K562 (cell line): ENCODE results near the gene WT1. TPM values are rescaled to one million over a fixed set of nuclear protein-coding genes. Genes with fewer than 3 reads are reported as not detected.

Experiments used
- ATAC-seq: fragments of 200-7000 bp; cut with Tn5 transposase; 3 replicates; pipeline ENCODE4 v1.9.1; 2020; ENCODE audit warnings: moderate library complexity
- BruUV-seq: library from RNA; stranded (reverse); fragments of 400-500 nt; replicated peaks from 2 replicates; lab custom pipeline; 2021; lab: Mats Ljungman, UMichigan
- CTCF ChIA-PET: fragments of 300-600 bp; formaldehyde crosslinking; extraction: SDS; loops from one replicate; lab custom pipeline; 2021; ENCODE audit warnings: low intra/inter-chr PET ratio; lab: Yijun Ruan, JAX
- POLR2A ChIA-PET: fragments of 300-600, 350-650 bp; sonication (Branson Sonifier 250); formaldehyde crosslinking; extraction: SDS; loops from one replicate; lab custom pipeline; 2021; ENCODE audit warnings: antibody characterized with exemption, inconsistent platforms; lab: Yijun Ruan, JAX
- DNase-seq, 4 experiments: peaks; one replicate each; pipeline versions ENCODE4 v3.0.0 to v3.0.0-alpha.2; 2011 to 2018; ENCODE audit warnings: low spot score in 3 of 4, mixed read lengths in 3 of 4; ENCODE audit errors: extremely low read depth in 1 of 4
- FAIRE-seq: peaks from 2 replicates; lab custom pipeline; 2011; peaks lifted over from hg19 to GRCh38; lab: Jason Lieb, UNC
- H2AFZ ChIP-seq: 2 replicates; pipeline ENCODE4 v1.6.0; 2011; ENCODE audit warnings: low read depth, low read length, control low read depth, inconsistent platforms
- H3K27ac ChIP-seq: fragments of 200-600 bp; 3 replicates; pipeline ENCODE4 v1.8.0; 2011; ENCODE audit warnings: low read depth, mild to moderate bottlenecking, control low read depth, inconsistent platforms, low read length, moderate library complexity, mixed read lengths; ENCODE audit errors: extremely low read depth
- H3K27me3 ChIP-seq, 2 experiments: fragments of 300-600 bp in 1 of 2; 2 replicates in 1 of 2; 3 replicates in 1 of 2; pipeline versions ENCODE4 v1.6.0 to v1.8.0; 2011; ENCODE audit warnings: inconsistent platforms in 2 of 2, low read length in 2 of 2, mild to moderate bottlenecking in 1 of 2, mixed read lengths in 1 of 2, moderate library complexity in 1 of 2; ENCODE audit not compliant: control insufficient read depth in 2 of 2, insufficient read depth in 2 of 2
- H3K36me3 ChIP-seq: fragments of 300-600 bp; 3 replicates; pipeline ENCODE4 v1.8.0; 2011; ENCODE audit warnings: mild to moderate bottlenecking, low read length, inconsistent platforms; ENCODE audit not compliant: control insufficient read depth, insufficient read depth
- H3K4me1 ChIP-seq, 2 experiments: fragments of 200-600 bp in 1 of 2; replicated peaks in 1 of 2; 2 replicates in 1 of 2; 3 replicates in 1 of 2; pipeline versions ENCODE4 v1.5.1 to v1.8.0; 2011; ENCODE audit warnings: inconsistent platforms in 2 of 2, low read length in 2 of 2, mild to moderate bottlenecking in 1 of 2, mixed read lengths in 1 of 2, moderate library complexity in 1 of 2; ENCODE audit not compliant: control insufficient read depth in 2 of 2, insufficient read depth in 2 of 2
- H3K4me2 ChIP-seq: 2 replicates; pipeline ENCODE4 v1.6.1; 2011; ENCODE audit warnings: low read length, control low read depth, inconsistent platforms, mixed read lengths; ENCODE audit not compliant: insufficient read depth
- H3K4me3 ChIP-seq: fragments of 200-600 bp; sonication (generic), shearing (Covaris generic); 2 replicates; pipeline ENCODE4 v1.5.1; 2016; ENCODE audit warnings: control low read depth, inconsistent platforms
- H3K79me2 ChIP-seq: fragments of 200-600 bp; 3 replicates; pipeline ENCODE4 v1.8.0; 2011; ENCODE audit warnings: low read length, inconsistent platforms; ENCODE audit not compliant: control insufficient read depth, insufficient read depth
- H3K9ac ChIP-seq, 2 experiments: 2 replicates each; pipeline versions ENCODE4 v1.6.0 to v1.6.1; 2011; ENCODE audit warnings: low read depth in 2 of 2, low read length in 2 of 2, control low read depth in 1 of 2, inconsistent platforms in 1 of 2, mild to moderate bottlenecking in 1 of 2, mixed read lengths in 1 of 2; ENCODE audit not compliant: insufficient read depth in 1 of 2
- H3K9me1 ChIP-seq: one replicate; pipeline ENCODE4 v1.6.0; 2011; ENCODE audit warnings: inconsistent platforms, mild to moderate bottlenecking, low read length, moderate library complexity; ENCODE audit not compliant: control insufficient read depth, insufficient read depth
- H3K9me3 ChIP-seq: replicated peaks from 2 replicates; pipeline ENCODE4 v1.5.1; 2011; ENCODE audit warnings: low read depth, low read length, inconsistent platforms; ENCODE audit not compliant: control insufficient read depth, insufficient read depth
- H4K20me1 ChIP-seq: replicated peaks from 2 replicates; pipeline ENCODE4 v1.6.1; 2011; ENCODE audit warnings: low read length, inconsistent platforms, mixed read lengths; ENCODE audit not compliant: control insufficient read depth, insufficient read depth
- HMGN3 ChIP-seq: IDR thresholded peaks from 2 replicates; pipeline ENCODE4 v1.6.1; 2011; ENCODE audit warnings: borderline replicate concordance, low read depth, mild to moderate bottlenecking, mixed read lengths, low read length; ENCODE audit not compliant: insufficient read length; ENCODE audit errors: extremely low read depth
- IFI16 ChIP-seq: fragments of 250-450 bp; sonication (Bioruptor Pico); IDR thresholded peaks from 2 replicates; pipeline ENCODE4 v2.1.2; 2022; ENCODE audit warnings: mild to moderate bottlenecking, inconsistent platforms
- MAFF ChIP-seq: IDR thresholded peaks from 2 replicates; pipeline ENCODE4 v1.6.1; 2012; ENCODE audit warnings: low read length, improper control_type of control experiment
- RBM22 ChIP-seq: fragments of 200-400 bp; formaldehyde crosslinking; IDR thresholded peaks from 2 replicates; pipeline ENCODE4 v1.6.1; 2018; ENCODE audit warnings: low read length, low read depth; ENCODE audit not compliant: poor library complexity, severe bottlenecking
- WGBS: fragments of 100-300 bp; shearing (Covaris generic); methylation state at CpG from one replicate; pipeline ENCODE4 v1.1.6; 2016; ENCODE audit warnings: low coverage, mixed read lengths; ENCODE audit not compliant: insufficient coverage; ENCODE audit errors: missing lambda C conversion rate; 5-methylcytosine and 5-hydroxymethylcytosine counted together
- in situ Hi-C: fragments of 300-500 bp; cut with MboI; formaldehyde crosslinking; loops from 4 replicates; pipeline ENCODE4 v1.15.0; 2018; ENCODE audit warnings: inconsistent platforms, mixed read lengths
- intact Hi-C: fragments of 100-400 bp; cut with micrococcal nuclease; formaldehyde crosslinking; loops from 2 replicates; pipeline ENCODE4 v1.14.2; 2022
- polyA plus RNA-seq, 8 experiments: library from polyadenylated mRNA; depleted of rRNA in 4 of 8; stranded (reverse) in 5 of 8; unstranded in 3 of 8; fragments of >200 nt; fragmentation: Nextera tagmentation in 2 of 8; fragmentation: Illumina TruSeq in 1 of 8; extraction: Ambion mirVana in 2 of 8; extraction: Trizol in 1 of 8; gene quantifications; 2 replicates each; pipeline versions ENCODE4 v1.2.1 to v1.2.3, GENCODE V29; 2011 to 2014; ENCODE audit warnings: inconsistent platforms in 1 of 8, missing spikeins in 1 of 8
- total RNA-seq, 7 experiments: library from RNA; depleted of rRNA in 6 of 7; stranded (reverse); fragments of >200 nt in 6 of 7; fragmentation: Illumina TruSeq in 2 of 7; extraction: Trizol in 2 of 7; gene quantifications; 2 replicates each; pipeline versions ENCODE4 v1.2.1 to v1.2.3, GENCODE V29; 2011 to 2021; ENCODE audit warnings: low replicate concordance in 1 of 7
- TF ChIP-seq, protein P1 (sequence below): fragments of 450-650 bp; formaldehyde crosslinking; IDR thresholded peaks from 2 replicates; pipeline ENCODE4 v1.4.0; 2022; ENCODE audit warnings: missing genetic modification characterization

Gene WT1
- total and polyA plus RNA-seq, 9 of the 15 experiments (the other 6 are each of a cell fraction or from before 2014, with no cell fraction given) = 7.1 to 33.8 (median 19.4) TPM

DNA sequence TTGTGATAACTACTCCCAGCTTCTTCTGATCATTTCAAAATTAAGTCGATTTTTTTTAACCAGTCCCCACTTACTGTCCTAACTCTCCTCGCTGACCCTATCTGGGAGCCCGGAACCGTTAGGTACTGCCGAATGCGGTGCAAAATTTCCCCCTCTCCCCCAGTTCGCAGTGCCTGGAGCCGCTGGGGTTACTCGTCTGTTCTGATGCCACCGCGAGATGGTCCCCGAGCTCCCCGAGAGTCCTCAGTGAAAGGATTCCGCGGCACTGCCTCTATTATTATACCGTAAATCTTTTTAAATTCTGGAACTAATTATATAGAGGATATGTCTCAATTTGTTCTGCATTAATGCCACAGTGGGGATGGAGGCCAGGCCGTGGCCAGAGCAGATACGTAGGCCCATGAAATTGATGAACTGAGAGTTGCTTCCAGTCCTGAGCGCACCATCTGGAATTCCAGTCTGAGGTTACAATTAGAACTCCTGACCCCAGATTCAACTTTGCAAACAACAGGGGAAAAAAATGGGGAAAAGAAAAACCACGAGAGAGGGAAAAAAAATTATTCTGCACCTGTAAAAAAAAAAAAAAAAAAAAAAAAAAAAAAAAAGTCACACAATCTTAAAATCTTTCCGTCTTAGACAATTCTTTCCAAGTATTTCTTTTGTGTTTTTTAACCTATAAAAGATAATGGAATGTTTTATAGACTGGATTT, 4.3 kb upstream of the WT1 start:
- intact Hi-C loops (no loop called here), in situ Hi-C loops (no loop called here)
- Histone ChIP-seq H4K20me1 (no peaks in the 10 kb centered on the region), H3K9ac (no peak overlapping the region), H3K4me1 (peaks cover 4 to 26% of the 10 kb centered on the region in 2 experiments; a peak in 4 of 5 replicates), H3K27ac (no peak overlapping the region), H3K9me1 (no peaks in the 10 kb centered on the region), H3K4me2 (no peak overlapping the region), H2AFZ (no peak overlapping the region), H3K79me2 (peaks cover 17% of the 10 kb centered on the region), H3K9me3 (0 out of 2 replicates have a peak, but pooled peaks cover 6% of the 10 kb centered on the region), H3K36me3 (peaks cover 11% of the 10 kb centered on the region; the same call in 2 of the 3 replicates)
- CTCF ChIA-PET = no interaction called here
- BruUV-seq = no TSS peak
- TF ChIP-seq, protein P1, sequence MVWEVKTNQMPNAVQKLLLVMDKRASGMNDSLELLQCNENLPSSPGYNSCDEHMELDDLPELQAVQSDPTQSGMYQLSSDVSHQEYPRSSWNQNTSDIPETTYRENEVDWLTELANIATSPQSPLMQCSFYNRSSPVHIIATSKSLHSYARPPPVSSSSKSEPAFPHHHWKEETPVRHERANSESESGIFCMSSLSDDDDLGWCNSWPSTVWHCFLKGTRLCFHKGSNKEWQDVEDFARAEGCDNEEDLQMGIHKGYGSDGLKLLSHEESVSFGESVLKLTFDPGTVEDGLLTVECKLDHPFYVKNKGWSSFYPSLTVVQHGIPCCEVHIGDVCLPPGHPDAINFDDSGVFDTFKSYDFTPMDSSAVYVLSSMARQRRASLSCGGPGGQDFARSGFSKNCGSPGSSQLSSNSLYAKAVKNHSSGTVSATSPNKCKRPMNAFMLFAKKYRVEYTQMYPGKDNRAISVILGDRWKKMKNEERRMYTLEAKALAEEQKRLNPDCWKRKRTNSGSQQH = no peak
- TF ChIP-seq MAFF (no peak), IFI16 (CRISPR knock-in tag) (no peak), RBM22 (no peak), HMGN3 (no peak)
- TF ChIP-seq, all 486 proteins: peak for 0
- no peak for ATAC-seq
- Histone ChIP-seq H3K4me3 (no peak overlapping the region), H3K27me3 (no peaks in the 10 kb centered on the region)
- POLR2A ChIA-PET = interaction anchor here (0.5 kb wide), 1 partner anchor 144 kb away, joined by 4 read pairs; the partner anchor contains the start of gene EIF3M
- no peak for FAIRE-seq
- WGBS = 93% methylated on average over 16 of the region's 21 CpGs
- no peak for DNase-seq
